ENCODE data around the gene KAT2A.

Gene KAT2A

GRCh38 chr17:42067371-42068091, 53.6 kb downstream of the KAT2A start:
- TF ChIP-seq, protein P1, sequence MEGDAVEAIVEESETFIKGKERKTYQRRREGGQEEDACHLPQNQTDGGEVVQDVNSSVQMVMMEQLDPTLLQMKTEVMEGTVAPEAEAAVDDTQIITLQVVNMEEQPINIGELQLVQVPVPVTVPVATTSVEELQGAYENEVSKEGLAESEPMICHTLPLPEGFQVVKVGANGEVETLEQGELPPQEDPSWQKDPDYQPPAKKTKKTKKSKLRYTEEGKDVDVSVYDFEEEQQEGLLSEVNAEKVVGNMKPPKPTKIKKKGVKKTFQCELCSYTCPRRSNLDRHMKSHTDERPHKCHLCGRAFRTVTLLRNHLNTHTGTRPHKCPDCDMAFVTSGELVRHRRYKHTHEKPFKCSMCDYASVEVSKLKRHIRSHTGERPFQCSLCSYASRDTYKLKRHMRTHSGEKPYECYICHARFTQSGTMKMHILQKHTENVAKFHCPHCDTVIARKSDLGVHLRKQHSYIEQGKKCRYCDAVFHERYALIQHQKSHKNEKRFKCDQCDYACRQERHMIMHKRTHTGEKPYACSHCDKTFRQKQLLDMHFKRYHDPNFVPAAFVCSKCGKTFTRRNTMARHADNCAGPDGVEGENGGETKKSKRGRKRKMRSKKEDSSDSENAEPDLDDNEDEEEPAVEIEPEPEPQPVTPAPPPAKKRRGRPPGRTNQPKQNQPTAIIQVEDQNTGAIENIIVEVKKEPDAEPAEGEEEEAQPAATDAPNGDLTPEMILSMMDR (IDR thresholded peaks at IDR 0.05; ENCODE audit: insufficient read depth, low read length, poor library complexity, severe bottlenecking) = peak; percentile 96
- no peak for TF ChIP-seq EZH2phosphoT487 (conservative IDR thresholded peaks at IDR 0.05; ENCODE audit: low read length)
- H4K20me1 ChIP-seq (ENCODE audit: low read depth, low read length) = no peaks in the 10 kb centered on the region
- no peak overlapping the region for H3K4me3 ChIP-seq (ENCODE audit: insufficient read depth, low read length, poor library complexity, severe bottlenecking)
- H3F3A ChIP-seq (ENCODE audit: insufficient read depth) = no peaks in the 10 kb centered on the region
- no peak overlapping the region for H3K27ac ChIP-seq (ENCODE audit: low read depth, low read length)
- H3K9ac ChIP-seq (ENCODE audit: low read length) = no peak overlapping the region
- H3K27me3 ChIP-seq (ENCODE audit: low read length) = no peaks in the 10 kb centered on the region
- H3K79me2 ChIP-seq (ENCODE audit: insufficient read depth, low read length) = no peaks in the 10 kb centered on the region
- no peak overlapping the region for H3K4me2 ChIP-seq (ENCODE audit: low read depth, low read length, poor library complexity, severe bottlenecking)
- H2AFZ ChIP-seq (ENCODE audit: low read depth, low read length, severe bottlenecking) = no peak overlapping the region
- H3K9me2 ChIP-seq (replicated peaks; ENCODE audit: insufficient read depth, low read length) = no peaks in the 10 kb centered on the region
- H3K9me3 ChIP-seq (ENCODE audit: insufficient read depth, low read length) = no peaks in the 10 kb centered on the region
- H3K36me3 ChIP-seq (ENCODE audit: low read length) = no peaks in the 10 kb centered on the region

DNA sequence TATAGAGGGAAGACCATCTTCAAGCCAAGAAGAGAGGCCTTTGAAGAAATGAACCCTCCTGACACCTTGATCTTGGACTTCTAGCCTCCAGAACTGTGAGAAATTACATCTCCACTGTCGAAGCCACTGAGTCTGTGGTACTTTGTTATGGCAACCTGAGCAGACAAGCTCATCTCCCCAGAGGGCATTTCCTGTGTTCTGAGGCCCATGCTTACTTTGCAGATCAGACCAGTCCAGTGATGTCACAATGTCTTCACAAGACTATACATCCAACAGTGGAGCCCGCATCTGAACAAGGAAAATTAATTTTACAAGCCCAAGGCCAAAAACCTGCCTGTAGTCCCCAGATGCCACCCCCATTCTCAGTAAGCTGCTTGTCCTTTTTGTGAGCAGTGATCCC, 56.0 kb downstream of the KAT2A start:
- Histone ChIP-seq H3K36me3 (ENCODE audit: low read length) (no peaks in the 10 kb centered on the region), H3K79me2 (ENCODE audit: insufficient read depth, low read length) (no peaks in the 10 kb centered on the region), H3K4me3 (ENCODE audit: insufficient read depth, low read length, poor library complexity, severe bottlenecking) (no peak overlapping the region), H3K9ac (ENCODE audit: low read length) (no peak overlapping the region), H3K9me3 (ENCODE audit: insufficient read depth, low read length) (no peaks in the 10 kb centered on the region), H2AFZ (ENCODE audit: low read depth, low read length, severe bottlenecking) (no peak overlapping the region), H3F3A (ENCODE audit: insufficient read depth) (no peaks in the 10 kb centered on the region), H4K20me1 (ENCODE audit: low read depth, low read length) (no peaks in the 10 kb centered on the region), H3K27ac (ENCODE audit: low read depth, low read length) (no peak overlapping the region), H3K4me2 (ENCODE audit: low read depth, low read length, poor library complexity, severe bottlenecking) (no peak overlapping the region), H3K27me3 (ENCODE audit: low read length) (no peaks in the 10 kb centered on the region), H3K9me2 (replicated peaks; ENCODE audit: insufficient read depth, low read length) (no peaks in the 10 kb centered on the region)
- TF ChIP-seq, protein P1 (IDR thresholded peaks at IDR 0.05; ENCODE audit: insufficient read depth, low read length, poor library complexity, severe bottlenecking) = no peak
- no peak for TF ChIP-seq EZH2phosphoT487 (conservative IDR thresholded peaks at IDR 0.05; ENCODE audit: low read length)
